ENCODE results near the gene HS3ST6. TPM values are rescaled to one million over a fixed set of nuclear protein-coding genes. Genes with fewer than 3 reads are reported as not detected.
A peak's percentile ranks its signal among the peaks of the same experiment; 100 is the strongest.

Gene HS3ST6
- total RNA-seq, 1 experiment from 2014 or later = not detected

DNA sequence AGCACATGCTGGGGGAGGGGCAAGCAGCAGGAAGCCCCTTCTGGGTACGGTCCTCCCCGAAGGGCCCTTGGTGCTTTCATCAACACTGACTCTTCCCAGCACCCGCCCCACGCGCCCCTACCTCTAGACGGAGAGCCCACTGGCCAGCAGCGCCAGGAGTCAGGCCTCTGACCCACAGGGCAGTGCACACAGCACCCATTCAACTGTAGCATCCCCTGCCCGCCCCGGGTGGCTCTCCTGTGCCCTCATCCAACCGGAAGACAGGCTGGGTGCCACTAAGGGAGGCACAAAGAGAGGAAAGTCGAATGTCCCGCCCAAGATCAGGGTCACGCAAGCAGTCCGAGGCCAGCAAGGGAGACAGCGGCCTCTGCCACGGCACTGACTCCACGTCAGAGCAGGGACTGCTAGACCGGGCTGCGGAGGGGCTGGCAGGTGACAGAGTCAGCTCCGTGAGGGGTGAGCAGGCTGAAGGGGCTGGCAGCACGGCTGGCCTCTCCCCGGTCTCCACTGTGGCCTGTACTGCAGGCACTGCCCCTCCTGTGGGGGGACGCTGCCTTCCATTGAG, 15.0 kb upstream of the HS3ST6 start:
- Histone ChIP-seq H3K9me2 (replicated peaks; ENCODE audit: low read length) (no peaks in the 10 kb centered on the region), H3K4me1 (ENCODE audit: insufficient read depth, low read length) (peaks cover 8% of the 10 kb centered on the region), H4K20me1 (ENCODE audit: low read length) (no peaks in the 10 kb centered on the region), H3K36me3 (ENCODE audit: low read depth, low read length) (no peaks in the 10 kb centered on the region), H3K9ac (ENCODE audit: low read length) (no peak overlapping the region), H3F3A (ENCODE audit: low read length, unreplicated experiment) (no peaks in the 10 kb centered on the region), H3K79me2 (ENCODE audit: low read length) (no peaks in the 10 kb centered on the region), H3K4me2 (ENCODE audit: low read length) (no peak overlapping the region), H3K9me3 (ENCODE audit: low read length) (no peaks in the 10 kb centered on the region), H2AFZ (ENCODE audit: low read length) (no peak overlapping the region), H3K4me3 (ENCODE audit: low read length) (no peak overlapping the region), H3K27ac (ENCODE audit: low read length) (no peak overlapping the region), H3K27me3 (ENCODE audit: low read length) (no peaks in the 10 kb centered on the region)
- no peak for ATAC-seq
- DNase-seq = no peak
- TF ChIP-seq EZH2 (IDR thresholded peaks at IDR 0.05; ENCODE audit: low read length, unreplicated experiment) = no peak
- TF ChIP-seq, protein P1, sequence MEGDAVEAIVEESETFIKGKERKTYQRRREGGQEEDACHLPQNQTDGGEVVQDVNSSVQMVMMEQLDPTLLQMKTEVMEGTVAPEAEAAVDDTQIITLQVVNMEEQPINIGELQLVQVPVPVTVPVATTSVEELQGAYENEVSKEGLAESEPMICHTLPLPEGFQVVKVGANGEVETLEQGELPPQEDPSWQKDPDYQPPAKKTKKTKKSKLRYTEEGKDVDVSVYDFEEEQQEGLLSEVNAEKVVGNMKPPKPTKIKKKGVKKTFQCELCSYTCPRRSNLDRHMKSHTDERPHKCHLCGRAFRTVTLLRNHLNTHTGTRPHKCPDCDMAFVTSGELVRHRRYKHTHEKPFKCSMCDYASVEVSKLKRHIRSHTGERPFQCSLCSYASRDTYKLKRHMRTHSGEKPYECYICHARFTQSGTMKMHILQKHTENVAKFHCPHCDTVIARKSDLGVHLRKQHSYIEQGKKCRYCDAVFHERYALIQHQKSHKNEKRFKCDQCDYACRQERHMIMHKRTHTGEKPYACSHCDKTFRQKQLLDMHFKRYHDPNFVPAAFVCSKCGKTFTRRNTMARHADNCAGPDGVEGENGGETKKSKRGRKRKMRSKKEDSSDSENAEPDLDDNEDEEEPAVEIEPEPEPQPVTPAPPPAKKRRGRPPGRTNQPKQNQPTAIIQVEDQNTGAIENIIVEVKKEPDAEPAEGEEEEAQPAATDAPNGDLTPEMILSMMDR (conservative IDR thresholded peaks at IDR 0.05; ENCODE audit: low read depth, low read length) = no peak
- no peak for TF ChIP-seq EZH2phosphoT487 (IDR thresholded peaks at IDR 0.05; ENCODE audit: borderline replicate concordance, low read length)
- intact Hi-C loops (cut with micrococcal nuclease) = no loop called here
- no TSS peak for BruUV-seq (replicated peaks)
- ChIA-PET POLR2A (ENCODE audit: unreplicated experiment) (no interaction called here), CTCF (no interaction called here)

- no peak overlapping the region for H2AFZ ChIP-seq (ENCODE audit: low read length)
- no peaks in the 10 kb centered on the region for H3K27me3 ChIP-seq (ENCODE audit: low read length)
- no peaks in the 10 kb centered on the region for H3K9me2 ChIP-seq (replicated peaks; ENCODE audit: low read length)
- peaks cover 8% of the 10 kb centered on the region for H3K4me1 ChIP-seq (ENCODE audit: insufficient read depth, low read length)
- H3F3A ChIP-seq (ENCODE audit: low read length, unreplicated experiment) = no peaks in the 10 kb centered on the region
- H3K27ac ChIP-seq (ENCODE audit: low read length) = no peak overlapping the region
- H3K9ac ChIP-seq (ENCODE audit: low read length) = no peak overlapping the region
- no peaks in the 10 kb centered on the region for H3K36me3 ChIP-seq (ENCODE audit: low read depth, low read length)
- H4K20me1 ChIP-seq (ENCODE audit: low read length) = no peaks in the 10 kb centered on the region
- TF ChIP-seq EZH2 (IDR thresholded peaks at IDR 0.05; ENCODE audit: low read length, unreplicated experiment) = no peak
- TF ChIP-seq, protein P1 (conservative IDR thresholded peaks at IDR 0.05; ENCODE audit: low read depth, low read length) = peak; percentile 44
- no peaks in the 10 kb centered on the region for H3K9me3 ChIP-seq (ENCODE audit: low read length)
- CTCF ChIA-PET = interaction anchor here (0.6 kb wide), 3 partner anchors 9 to 1166 kb away, joined by 3 to 4 read pairs (median 3); no protein-coding TSS in a partner anchor
- no peak overlapping the region for H3K4me2 ChIP-seq (ENCODE audit: low read length)
- peak; percentile 68 for ATAC-seq
- DNase-seq = peak; percentile 54
- no peaks in the 10 kb centered on the region for H3K79me2 ChIP-seq (ENCODE audit: low read length)
- H3K4me3 ChIP-seq (ENCODE audit: low read length) = no peak overlapping the region
- intact Hi-C loops (cut with micrococcal nuclease) = loop anchor here (1.0 kb wide), 1 partner anchor 69 kb away; no protein-coding TSS in a partner anchor
- POLR2A ChIA-PET (ENCODE audit: unreplicated experiment) = no interaction called here
- BruUV-seq (replicated peaks) = no TSS peak
Observed at GRCh38 chr16:1932050-1933028, 14.1 kb upstream of the HS3ST6 start.

GRCh38 chr16:1930338-1930720, 12.1 kb upstream of the HS3ST6 start:
- Histone ChIP-seq H2AFZ (ENCODE audit: low read length) (no peak overlapping the region; the same call in 1 of the 2 replicates), H3K27ac (ENCODE audit: low read length) (no peak overlapping the region), H3K36me3 (ENCODE audit: low read depth, low read length) (no peaks in the 10 kb centered on the region), H3K4me3 (ENCODE audit: low read length) (no peak overlapping the region), H3K9me2 (replicated peaks; ENCODE audit: low read length) (no peaks in the 10 kb centered on the region), H4K20me1 (ENCODE audit: low read length) (no peaks in the 10 kb centered on the region), H3K4me2 (ENCODE audit: low read length) (no peak overlapping the region), H3K9ac (ENCODE audit: low read length) (no peak overlapping the region), H3K4me1 (ENCODE audit: insufficient read depth, low read length) (peaks cover 5% of the 10 kb centered on the region), H3K79me2 (ENCODE audit: low read length) (no peaks in the 10 kb centered on the region), H3K27me3 (ENCODE audit: low read length) (no peaks in the 10 kb centered on the region), H3F3A (ENCODE audit: low read length, unreplicated experiment) (no peaks in the 10 kb centered on the region), H3K9me3 (ENCODE audit: low read length) (no peaks in the 10 kb centered on the region)
- no peak for ATAC-seq
- ChIA-PET POLR2A (ENCODE audit: unreplicated experiment) (no interaction called here), CTCF (no interaction called here)
- BruUV-seq (replicated peaks) = no TSS peak
- DNase-seq = no peak
- intact Hi-C loops (cut with micrococcal nuclease) = no loop called here
- TF ChIP-seq, protein P1 (conservative IDR thresholded peaks at IDR 0.05; ENCODE audit: low read depth, low read length) = no peak
- TF ChIP-seq EZH2 (IDR thresholded peaks at IDR 0.05; ENCODE audit: low read length, unreplicated experiment) (no peak), EZH2phosphoT487 (IDR thresholded peaks at IDR 0.05; ENCODE audit: borderline replicate concordance, low read length) (no peak)
